PC-3 (cell line): Measurements from ENCODE around the gene TFG. TPM values are rescaled to one million over a fixed set of nuclear protein-coding genes. Genes with fewer than 3 reads are reported as not detected.
A peak's percentile ranks its signal among the peaks of the same experiment; 100 is the strongest.

Source experiments
- ATAC-seq: fragments of 200-7000 bp; cut with Tn5 transposase; 2 replicates; pipeline ENCODE4 v1.9.1; 2020; ENCODE audit warnings: mild to moderate bottlenecking, moderate library complexity
- BruUV-seq: library from RNA; stranded (reverse); fragments of 400-500 nt; replicated peaks from 2 replicates; lab custom pipeline; 2021; lab: Mats Ljungman, UMichigan
- CTCF ChIA-PET: fragments of 300-600 bp; sonication (Branson Sonifier 250); formaldehyde crosslinking; loops from one replicate; lab custom pipeline; 2022; ENCODE audit warnings: antibody characterized with exemption; lab: Charles Lee
- POLR2A ChIA-PET: fragments of 300-600 bp; sonication (Branson Sonifier 250); formaldehyde crosslinking; loops from one replicate; lab custom pipeline; 2022; ENCODE audit warnings: antibody characterized with exemption; ENCODE audit not compliant: unreplicated experiment; lab: Charles Lee
- DNase-seq: peaks from one replicate; pipeline ENCODE4 v3.0.0-alpha.2; 2015
- H2AFZ ChIP-seq: fragments of 300-600 bp; sonication (generic); 2 replicates; pipeline ENCODE4 v1.6.0; 2016; ENCODE audit warnings: antibody characterized with exemption, low read length
- H3F3A ChIP-seq: fragments of 300-600 bp; sonication (generic); one replicate; pipeline ENCODE4 v1.6.0; 2017; ENCODE audit warnings: antibody characterized with exemption, low read length, control low read depth, mild to moderate bottlenecking; ENCODE audit not compliant: unreplicated experiment
- H3K27ac ChIP-seq: fragments of 300-600 bp; sonication (generic); 2 replicates; pipeline ENCODE4 v1.5.1; 2016; ENCODE audit warnings: mild to moderate bottlenecking, low read length
- H3K27me3 ChIP-seq: fragments of 300-600 bp; sonication (generic); 2 replicates; pipeline ENCODE4 v1.6.1; 2016; ENCODE audit warnings: low read length, mixed read lengths
- H3K36me3 ChIP-seq: fragments of 300-600 bp; sonication (generic); 2 replicates; pipeline ENCODE4 v1.6.1; 2016; ENCODE audit warnings: low read depth, mixed run types, low read length, mixed read lengths
- H3K4me1 ChIP-seq: fragments of 300-600 bp; sonication (generic); 2 replicates; pipeline ENCODE4 v1.5.1; 2016; ENCODE audit warnings: low read length; ENCODE audit not compliant: insufficient read depth
- H3K4me2 ChIP-seq: fragments of 300-600 bp; sonication (generic); 2 replicates; pipeline ENCODE4 v1.6.0; 2016; ENCODE audit warnings: low read length
- H3K4me3 ChIP-seq: fragments of 300-600 bp; sonication (generic); 2 replicates; pipeline ENCODE4 v1.5.1; 2016; ENCODE audit warnings: mild to moderate bottlenecking, low read length, mixed read lengths
- H3K79me2 ChIP-seq: fragments of 300-600 bp; sonication (generic); 2 replicates; pipeline ENCODE4 v1.6.1; 2017; ENCODE audit warnings: low read length, mixed read lengths
- H3K9ac ChIP-seq: fragments of 300-600 bp; sonication (generic); 2 replicates; pipeline ENCODE4 v1.6.0; 2016; ENCODE audit warnings: mild to moderate bottlenecking, low read length
- H3K9me2 ChIP-seq: fragments of 300-600 bp; sonication (generic); replicated peaks from 2 replicates; pipeline ENCODE4 v1.6.1; 2016; ENCODE audit warnings: mixed run types, low read length, mixed read lengths
- H3K9me3 ChIP-seq: fragments of 300-600 bp; sonication (generic); 2 replicates; pipeline ENCODE4 v1.6.1; 2016; ENCODE audit warnings: low read length, mixed read lengths
- H4K20me1 ChIP-seq: fragments of 300-600 bp; sonication (generic); 2 replicates; pipeline ENCODE4 v1.6.1; 2016; ENCODE audit warnings: low read length, mixed read lengths
- CTCF ChIP-seq: fragments of 300-600 bp; sonication (generic); conservative IDR thresholded peaks from 2 replicates; pipeline ENCODE4 v1.5.1; 2017; ENCODE audit warnings: antibody characterized with exemption, low read depth, mild to moderate bottlenecking, low read length
- EZH2 ChIP-seq: fragments of 300-600 bp; sonication (generic); IDR thresholded peaks from one replicate; pipeline ENCODE4 v1.6.1; 2017; ENCODE audit warnings: antibody characterized with exemption, mild to moderate bottlenecking, low read length; ENCODE audit not compliant: unreplicated experiment
- EZH2phosphoT487 ChIP-seq: fragments of 300-600 bp; sonication (generic); IDR thresholded peaks from 2 replicates; pipeline ENCODE4 v1.6.1; 2018; ENCODE audit warnings: mild to moderate bottlenecking, antibody characterized with exemption, low read length, borderline replicate concordance
- intact Hi-C: fragments of 100-400 bp; cut with micrococcal nuclease; formaldehyde crosslinking; loops from 2 replicates; pipeline ENCODE4 v1.9.0; 2023
- total RNA-seq: library from RNA; depleted of rRNA; stranded (reverse); fragments of >200 nt; gene quantifications from 2 replicates; pipeline ENCODE4 v1.2.3, GENCODE V29; 2014

The TFG gene
- total RNA-seq, 1 experiment from 2014 or later: 97.9 TPM

- H3K4me3 ChIP-seq: peak overlapping the region; percentile 69
- TF ChIP-seq EZH2phosphoT487: no peak
- no peak for TF ChIP-seq CTCF
- TF ChIP-seq EZH2: no peak
- peak overlapping the region; percentile 80 for H3K9ac ChIP-seq
- H2AFZ ChIP-seq: peak overlapping the region; percentile 76
- peak overlapping the region; percentile 93 for H3K4me2 ChIP-seq
- H4K20me1 ChIP-seq: peaks cover 34% of the 10 kb centered on the region
- ATAC-seq: peak; percentile 53
- no peaks in the 10 kb centered on the region for H3K9me2 ChIP-seq
- H3K36me3 ChIP-seq: peaks cover 10% of the 10 kb centered on the region; the same call in 1 of the 2 replicates
- ChIA-PET CTCF (interaction anchor here (0.5 to 2.7 kb wide), 3 partner anchors 106 to 246 kb away, joined by 3 to 23 read pairs (median 5); no protein-coding TSS in a partner anchor), POLR2A (interaction anchor here (0.6 to 0.7 kb wide), 7 partner anchors 37 to 846 kb away, joined by 3 to 6 read pairs (median 4); no protein-coding TSS in a partner anchor)
- H3K27me3 ChIP-seq: no peaks in the 10 kb centered on the region
- H3K79me2 ChIP-seq: peaks cover 39% of the 10 kb centered on the region
- intact Hi-C loops: no loop called here
- H3K27ac ChIP-seq: peak overlapping the region; percentile 93
- TSS peak; percentile 96 for BruUV-seq
- no peaks in the 10 kb centered on the region for H3F3A ChIP-seq
- peak; percentile 87 for DNase-seq
- H3K4me1 ChIP-seq: peaks cover 21% of the 10 kb centered on the region
- no peaks in the 10 kb centered on the region for H3K9me3 ChIP-seq
Observed at GRCh38 chr3:100708644-100708988, 678 bp upstream of the TFG start.

GRCh38 chr3:100709842-100710260 lies 557 bp downstream of the TFG start:
- Histone ChIP-seq H3K36me3 (peaks cover 20% of the 10 kb centered on the region), H3K27me3 (no peaks in the 10 kb centered on the region), H3K4me3 (peak overlapping the region; percentile 80), H3K4me2 (peak overlapping the region; percentile 88), H3K27ac (peak overlapping the region; percentile 93), H4K20me1 (peaks cover 40% of the 10 kb centered on the region), H2AFZ (no peak overlapping the region), H3K9me3 (no peaks in the 10 kb centered on the region), H3K79me2 (peaks cover 51% of the 10 kb centered on the region), H3K4me1 (peaks cover 21% of the 10 kb centered on the region), H3K9ac (peak overlapping the region; percentile 80), H3K9me2 (no peaks in the 10 kb centered on the region), H3F3A (no peaks in the 10 kb centered on the region)
- ATAC-seq: peak; percentile 4
- intact Hi-C loops: loop anchor here (1.0 to 10.0 kb wide), 4 partner anchors 59 to 395 kb away; no protein-coding TSS in a partner anchor
- BruUV-seq: no TSS peak
- no peak for TF ChIP-seq EZH2
- no peak for TF ChIP-seq EZH2phosphoT487
- TF ChIP-seq CTCF: no peak
- peak; percentile 17 for DNase-seq
- CTCF ChIA-PET: interaction anchor here (0.7 to 2.7 kb wide), 3 partner anchors 107 to 968 kb away, joined by 3 to 23 read pairs (median 5); no protein-coding TSS in a partner anchor
- POLR2A ChIA-PET: interaction anchor here (0.5 kb wide), 2 partner anchors 292 to 864 kb away, joined by 4 to 6 read pairs; no protein-coding TSS in a partner anchor
